CD14-positive monocyte (primary cell): ENCODE data around the gene UBAP2L. TPM values are rescaled to one million over a fixed set of nuclear protein-coding genes. Genes with fewer than 3 reads are reported as not detected.

Experiments
- DNase-seq, 3 donors: peaks; one replicate each; pipeline ENCODE4 v3.0.0-alpha.2; 2011 to 2022
- H2AFZ ChIP-seq: 2 replicates; pipeline ENCODE4 v1.6.0; 2012; ENCODE audit warnings: mild to moderate bottlenecking, low read depth, low read length, inconsistent platforms; ENCODE audit not compliant: insufficient read depth, poor library complexity, severe bottlenecking
- H3K27ac ChIP-seq, 2 donors: 1 replicate in 1 of 2; 2 replicates in 1 of 2; pipeline ENCODE4 v1.5.1; 2012 to 2013; ENCODE audit warnings: low read length in 2 of 2, control low read depth in 1 of 2, inconsistent platforms in 1 of 2, low read depth in 1 of 2, mild to moderate bottlenecking in 1 of 2
- H3K27me3 ChIP-seq, 2 donors: one replicate each; pipeline versions ENCODE4 v1.6.0 to v1.6.1; 2011 to 2013; ENCODE audit warnings: low read length in 2 of 2; ENCODE audit not compliant: control insufficient read depth in 2 of 2, insufficient read depth in 2 of 2
- H3K36me3 ChIP-seq, 2 donors: replicated peaks in 1 of 2; 1 replicate in 1 of 2; 2 replicates in 1 of 2; pipeline versions ENCODE4 v1.5.1 to v1.6.1; 2012 to 2013; ENCODE audit warnings: low read length in 2 of 2, control low read depth in 1 of 2, inconsistent platforms in 1 of 2, mild to moderate bottlenecking in 1 of 2; ENCODE audit not compliant: insufficient read depth in 2 of 2, control insufficient read depth in 1 of 2
- H3K4me1 ChIP-seq, 2 donors: 1 replicate in 1 of 2; 2 replicates in 1 of 2; pipeline versions ENCODE4 v1.5.1 to v1.6.1; 2012 to 2013; ENCODE audit warnings: low read length in 2 of 2, control low read depth in 1 of 2, inconsistent platforms in 1 of 2, mild to moderate bottlenecking in 1 of 2, moderate library complexity in 1 of 2; ENCODE audit not compliant: insufficient read depth in 2 of 2, control insufficient read depth in 1 of 2
- H3K4me2 ChIP-seq: replicated peaks from 2 replicates; pipeline ENCODE3; 2012; ENCODE audit warnings: low read length, moderate library complexity, mild to moderate bottlenecking; ENCODE audit not compliant: poor library complexity, severe bottlenecking; ENCODE audit errors: extremely low read depth
- H3K4me3 ChIP-seq, 3 experiments: fragments of 200-600 bp in 1 of 3; sonication (generic) in 1 of 3; replicated peaks in 1 of 3; 1 replicate in 2 of 3; 2 replicates in 1 of 3; pipeline ENCODE4 v1.5.1; 2011 to 2013; ENCODE audit warnings: low read length in 3 of 3, mild to moderate bottlenecking in 3 of 3, control low read depth in 2 of 3, low read depth in 2 of 3, inconsistent platforms in 1 of 3, moderate library complexity in 1 of 3
- H3K79me2 ChIP-seq: 2 replicates; pipeline ENCODE4 v1.6.0; 2012; ENCODE audit warnings: mild to moderate bottlenecking, control low read depth, inconsistent platforms, low read length, moderate library complexity; ENCODE audit not compliant: insufficient read depth
- H3K9ac ChIP-seq: 2 replicates; pipeline ENCODE4 v1.6.0; 2017; ENCODE audit warnings: low read length, mild to moderate bottlenecking; ENCODE audit not compliant: insufficient read depth, poor library complexity, severe bottlenecking
- H3K9me3 ChIP-seq, 2 donors: replicated peaks in 1 of 2; 1 replicate in 1 of 2; 2 replicates in 1 of 2; pipeline versions ENCODE4 v1.5.1 to v1.6.1; 2012 to 2013; ENCODE audit warnings: low read length in 2 of 2, control low read depth in 1 of 2; ENCODE audit not compliant: control insufficient read depth in 1 of 2, insufficient read depth in 1 of 2
- H4K20me1 ChIP-seq: 2 replicates; pipeline ENCODE4 v1.6.0; 2012; ENCODE audit warnings: mild to moderate bottlenecking, low read length, control low read depth, moderate library complexity; ENCODE audit not compliant: insufficient read depth
- H3K27ac Mint-ChIP-seq, 7 donors: one replicate each; pipeline ENCODE4 v1.8.0; 2020; ENCODE audit warnings: mild to moderate bottlenecking in 7 of 7, mixed read lengths in 7 of 7, moderate library complexity in 6 of 7, inconsistent platforms in 2 of 7
- H3K27me3 Mint-ChIP-seq, 3 donors: one replicate each; pipeline ENCODE4 v1.8.0; 2021 to 2022; ENCODE audit warnings: low read depth in 3 of 3, mild to moderate bottlenecking in 3 of 3, mixed read lengths in 3 of 3, moderate library complexity in 3 of 3, inconsistent platforms in 1 of 3
- H3K36me3 Mint-ChIP-seq, 2 donors: one replicate each; pipeline ENCODE4 v1.8.0; 2020; ENCODE audit warnings: mixed read lengths in 2 of 2, inconsistent platforms in 1 of 2, mild to moderate bottlenecking in 1 of 2
- H3K4me1 Mint-ChIP-seq: one replicate; pipeline ENCODE4 v1.8.0; 2020; ENCODE audit warnings: mild to moderate bottlenecking, mixed read lengths
- H3K4me3 Mint-ChIP-seq, 2 donors: one replicate each; pipeline ENCODE4 v1.8.0; 2020; ENCODE audit warnings: mild to moderate bottlenecking in 2 of 2, mixed read lengths in 2 of 2, moderate library complexity in 1 of 2
- H3K9me3 Mint-ChIP-seq, 7 donors: one replicate each; pipeline ENCODE4 v1.8.0; 2020 to 2022; ENCODE audit warnings: mixed read lengths in 7 of 7, mild to moderate bottlenecking in 6 of 7, moderate library complexity in 6 of 7, inconsistent platforms in 2 of 7
- WGBS: methylation state at CpG from one replicate; pipeline ENCODE4 v1.1.5; 2013; ENCODE audit warnings: missing lambda C conversion rate; ENCODE audit not compliant: insufficient coverage; 5-methylcytosine and 5-hydroxymethylcytosine counted together
- intact Hi-C, 2 donors: fragments of 100-400 bp; cut with micrococcal nuclease; formaldehyde crosslinking; loops; one replicate each; pipeline versions ENCODE4 v1.15.0 to v1.15.1; 2023
- polyA plus RNA-seq, 3 donors: library from polyadenylated mRNA; depleted of rRNA in 1 of 3; unstranded in 2 of 3; stranded (reverse) in 1 of 3; fragments of 300-500 nt in 2 of 3; fragments of >200 nt in 1 of 3; fragmentation: Illumina TruSeq in 2 of 3; gene quantifications; 1 replicate in 2 of 3; 2 replicates in 1 of 3; pipeline ENCODE4 v1.2.3, GENCODE V29; 2012 to 2021
- TF ChIP-seq, protein P1 (sequence below): fragments of 200-600 bp; IDR thresholded peaks from one replicate; pipeline ENCODE4 v1.8.0; 2022; ENCODE audit warnings: antibody characterized with exemption, mild to moderate bottlenecking

Gene UBAP2L
- polyA plus RNA-seq, 3 donors, result 40.1 to 200 (median 46.8) TPM

DNA sequence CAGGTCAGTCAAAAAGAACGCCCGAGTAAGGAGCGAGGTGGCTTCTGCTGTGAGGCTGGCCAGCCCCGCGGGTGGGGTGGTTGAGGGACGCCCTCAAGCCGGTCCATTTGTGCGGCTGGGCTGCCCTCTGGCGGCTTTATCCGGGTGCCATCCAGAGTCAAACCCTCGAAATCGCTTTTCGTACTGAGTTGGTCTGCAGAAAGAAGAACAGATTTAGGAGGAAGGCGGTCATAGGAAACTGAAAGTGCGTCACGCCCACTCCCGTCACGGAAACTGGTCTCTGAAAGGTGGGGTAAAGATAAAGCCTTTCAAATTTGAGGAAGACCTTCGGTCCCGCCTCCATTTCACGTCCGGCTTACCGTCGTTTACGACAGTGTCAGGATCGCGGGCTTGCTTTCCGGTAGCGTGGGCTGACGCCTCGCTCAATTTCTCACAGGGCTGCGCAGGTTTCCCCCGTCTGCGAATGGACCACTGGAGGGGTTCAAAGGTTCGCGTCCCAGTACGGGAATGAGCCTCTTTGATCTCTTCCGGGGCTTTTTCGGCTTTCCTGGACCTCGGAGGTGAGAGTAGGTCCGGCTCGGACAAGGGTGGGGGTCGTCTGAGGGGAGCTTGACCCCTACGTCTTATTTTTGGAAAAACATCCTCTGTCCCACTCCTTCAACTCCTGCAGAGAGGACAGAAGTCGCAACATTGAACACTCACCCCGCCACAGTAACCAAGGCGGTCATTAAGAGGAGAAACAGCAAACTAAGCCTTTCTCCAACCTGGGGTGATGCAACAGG is 51.7 kb downstream of the UBAP2L start, which contains the start of gene HAX1:
Gene HAX1, plus strand, starts transcription at position 413 of the 782 bp plus-strand sequence. Its CDS starts 95 bp downstream, at position 508.
- Mint-ChIP-seq H3K36me3 (peaks cover 41 to 59% of the 10 kb centered on the region in 2 donors), H3K27ac (peak within 1 kb of the TSS; percentile 96 to 99 (median 97)), H3K9me3 (no peaks in the 10 kb centered on the region), H3K27me3 (peaks cover 0 to 3% (median 0%) of the 10 kb centered on the region in 3 donors), H3K4me3 (peak within 1 kb of the TSS; percentile 95 to 98), H3K4me1 (peaks cover 23% of the 10 kb centered on the region)
- Histone ChIP-seq H3K27me3 (no peaks in the 10 kb centered on the region), H2AFZ (peak within 1 kb of the TSS; percentile 88), H4K20me1 (no peaks in the 10 kb centered on the region), H3K79me2 (peaks cover 13% of the 10 kb centered on the region), H3K4me3 (peak within 1 kb of the TSS; percentile 71 to 93 (median 76)), H3K36me3 (peaks cover 33 to 58% of the 10 kb centered on the region in 2 donors), H3K4me2 (peak within 1 kb of the TSS; percentile 99), H3K27ac (peak within 1 kb of the TSS; percentile 88 to 94), H3K9me3 (no peaks in the 10 kb centered on the region), H3K9ac (peak within 1 kb of the TSS; percentile 87), H3K4me1 (peaks cover 16 to 20% of the 10 kb centered on the region in 2 donors)
- intact Hi-C loops, result loop anchor here (5.0 kb wide), 4 partner anchors 50 to 280 kb away; partner anchors contain the start of genes RPS27 (in 1 of the 2) and UBAP2L (in 1 of the 2)
- TF ChIP-seq, protein P1, sequence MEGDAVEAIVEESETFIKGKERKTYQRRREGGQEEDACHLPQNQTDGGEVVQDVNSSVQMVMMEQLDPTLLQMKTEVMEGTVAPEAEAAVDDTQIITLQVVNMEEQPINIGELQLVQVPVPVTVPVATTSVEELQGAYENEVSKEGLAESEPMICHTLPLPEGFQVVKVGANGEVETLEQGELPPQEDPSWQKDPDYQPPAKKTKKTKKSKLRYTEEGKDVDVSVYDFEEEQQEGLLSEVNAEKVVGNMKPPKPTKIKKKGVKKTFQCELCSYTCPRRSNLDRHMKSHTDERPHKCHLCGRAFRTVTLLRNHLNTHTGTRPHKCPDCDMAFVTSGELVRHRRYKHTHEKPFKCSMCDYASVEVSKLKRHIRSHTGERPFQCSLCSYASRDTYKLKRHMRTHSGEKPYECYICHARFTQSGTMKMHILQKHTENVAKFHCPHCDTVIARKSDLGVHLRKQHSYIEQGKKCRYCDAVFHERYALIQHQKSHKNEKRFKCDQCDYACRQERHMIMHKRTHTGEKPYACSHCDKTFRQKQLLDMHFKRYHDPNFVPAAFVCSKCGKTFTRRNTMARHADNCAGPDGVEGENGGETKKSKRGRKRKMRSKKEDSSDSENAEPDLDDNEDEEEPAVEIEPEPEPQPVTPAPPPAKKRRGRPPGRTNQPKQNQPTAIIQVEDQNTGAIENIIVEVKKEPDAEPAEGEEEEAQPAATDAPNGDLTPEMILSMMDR, result peak; percentile 83
- peak; percentile 98 to 99 (median 99) for DNase-seq
- under 1% methylated on average over 35 of the region's 47 CpGs for WGBS

DNA sequence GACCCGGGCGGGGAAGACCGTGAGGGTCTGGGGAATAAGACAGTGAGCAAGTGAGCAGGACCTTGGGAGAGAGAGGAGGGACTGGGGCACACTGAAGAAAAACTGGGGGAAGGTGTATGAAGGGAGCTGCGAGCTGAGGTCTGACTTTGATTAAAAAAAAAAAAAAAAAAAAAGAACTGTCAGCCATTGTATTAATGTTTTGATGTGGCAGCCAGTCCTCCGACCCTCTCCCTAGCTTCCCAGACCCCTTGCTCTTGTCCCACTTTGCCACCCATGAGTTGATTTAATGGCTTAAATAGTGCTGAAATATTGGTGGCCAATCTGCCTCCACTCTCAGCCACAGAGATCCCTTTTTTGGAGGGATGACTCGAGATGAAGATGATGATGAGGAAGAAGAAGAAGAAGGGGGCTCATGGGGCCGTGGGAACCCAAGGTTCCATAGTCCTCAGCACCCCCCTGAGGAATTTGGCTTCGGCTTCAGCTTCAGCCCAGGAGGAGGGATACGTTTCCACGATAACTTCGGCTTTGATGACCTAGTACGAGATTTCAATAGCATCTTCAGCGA is 52.3 kb downstream of the UBAP2L start:
- Mint-ChIP-seq H3K4me3 (peak overlapping the region; percentile 95 to 98), H3K27me3 (peaks cover 0 to 3% (median 0%) of the 10 kb centered on the region in 3 donors), H3K27ac (peak overlapping the region; percentile 96 to 99 (median 97)), H3K4me1 (peaks cover 23% of the 10 kb centered on the region), H3K36me3 (peaks cover 41 to 53% of the 10 kb centered on the region in 2 donors), H3K9me3 (no peaks in the 10 kb centered on the region)
- Histone ChIP-seq H3K4me3 (peak overlapping the region; percentile 71 to 93 (median 76)), H3K27ac (peak overlapping the region; percentile 88 to 94), H3K4me2 (peak overlapping the region; percentile 99), H3K79me2 (peaks cover 13% of the 10 kb centered on the region), H3K9ac (peak overlapping the region; percentile 87), H4K20me1 (no peaks in the 10 kb centered on the region), H3K9me3 (no peaks in the 10 kb centered on the region), H2AFZ (peak overlapping the region; percentile 88), H3K36me3 (peaks cover 30 to 54% of the 10 kb centered on the region in 2 donors), H3K27me3 (no peaks in the 10 kb centered on the region), H3K4me1 (peaks cover 16 to 20% of the 10 kb centered on the region in 2 donors)
- peak in 1 of 3 donors; percentile 7 for DNase-seq
- TF ChIP-seq, protein P1, result no peak
- intact Hi-C loops, result loop anchor here (5.0 kb wide), 4 partner anchors 51 to 281 kb away; partner anchors contain the start of genes RPS27 (in 1 of the 2) and UBAP2L (in 1 of the 2)
- 57% methylated on average over 8 of the region's 13 CpGs for WGBS
